Stimulated activated CD4-positive, alpha-beta T cell treated with anti-CD3 and anti-CD28 coated beads, Interleukin-4, amount 100 ng/mL, for 1 hour (primary cell): ENCODE results near the gene IGSF11.
"Not testable (repeated sequence)": the region's sequence is repeated elsewhere in the genome, so short reads cannot be mapped to it uniquely, and the experiment has no call there.

Source experiments
- DNase-seq: peaks from one replicate; pipeline ENCODE4 v3.0.0-alpha.2; 2020

The IGSF11 gene, protein sequence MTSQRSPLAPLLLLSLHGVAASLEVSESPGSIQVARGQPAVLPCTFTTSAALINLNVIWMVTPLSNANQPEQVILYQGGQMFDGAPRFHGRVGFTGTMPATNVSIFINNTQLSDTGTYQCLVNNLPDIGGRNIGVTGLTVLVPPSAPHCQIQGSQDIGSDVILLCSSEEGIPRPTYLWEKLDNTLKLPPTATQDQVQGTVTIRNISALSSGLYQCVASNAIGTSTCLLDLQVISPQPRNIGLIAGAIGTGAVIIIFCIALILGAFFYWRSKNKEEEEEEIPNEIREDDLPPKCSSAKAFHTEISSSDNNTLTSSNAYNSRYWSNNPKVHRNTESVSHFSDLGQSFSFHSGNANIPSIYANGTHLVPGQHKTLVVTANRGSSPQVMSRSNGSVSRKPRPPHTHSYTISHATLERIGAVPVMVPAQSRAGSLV

DNA sequence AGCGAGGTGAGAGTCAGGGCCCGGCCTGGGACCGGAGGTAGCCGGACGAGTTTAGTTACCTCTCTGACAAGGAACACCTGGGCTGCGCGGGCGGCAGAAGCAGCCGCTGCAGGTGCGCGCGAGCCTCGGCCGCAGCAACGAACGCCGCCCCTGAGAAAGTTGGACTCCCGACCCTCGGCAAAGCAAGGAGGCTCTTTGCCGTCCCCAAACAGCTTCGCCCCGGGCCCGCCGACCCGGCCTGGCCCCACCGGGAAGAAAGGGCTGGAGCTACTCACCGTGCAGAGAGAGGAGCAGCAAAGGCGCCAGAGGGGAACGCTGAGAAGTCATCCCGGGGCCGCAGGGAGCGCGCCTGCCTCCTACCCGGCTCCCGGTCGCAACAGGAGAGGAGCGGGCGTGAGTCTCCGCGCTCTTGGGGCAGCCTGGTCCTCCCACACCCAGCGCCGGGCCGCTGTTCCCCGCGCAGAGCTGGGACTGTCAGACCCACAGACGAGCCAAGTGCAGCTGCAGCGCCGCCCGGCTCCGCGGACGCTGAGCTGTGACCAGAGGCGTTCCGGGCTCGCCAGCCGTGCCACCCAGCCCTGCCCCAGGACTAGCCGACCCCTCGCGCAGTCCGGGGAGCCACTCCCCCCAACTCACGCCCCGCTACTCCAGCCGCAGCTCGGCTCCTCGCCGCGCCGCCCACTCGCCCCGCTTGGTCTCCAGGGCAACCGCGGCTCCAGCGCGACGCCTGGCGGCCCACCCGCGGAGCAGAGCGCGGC is at the start of gene IGSF11:
Gene IGSF11, minus strand, starts transcription at position 591 of the 758 bp plus-strand sequence. Its CDS starts 264 bp downstream, at position 327.
- DNase-seq = peak; percentile 79

GRCh38 chr3:119080364-119080763 is 45.7 kb upstream of the IGSF11 start:
- DNase-seq = no peak

GRCh38 chr3:119073258-119074001 is 38.8 kb upstream of the IGSF11 start:
- DNase-seq = no peak

GRCh38 chr3:119072451-119072850 is 37.8 kb upstream of the IGSF11 start:
- not testable (repeated sequence) for DNase-seq

DNA sequence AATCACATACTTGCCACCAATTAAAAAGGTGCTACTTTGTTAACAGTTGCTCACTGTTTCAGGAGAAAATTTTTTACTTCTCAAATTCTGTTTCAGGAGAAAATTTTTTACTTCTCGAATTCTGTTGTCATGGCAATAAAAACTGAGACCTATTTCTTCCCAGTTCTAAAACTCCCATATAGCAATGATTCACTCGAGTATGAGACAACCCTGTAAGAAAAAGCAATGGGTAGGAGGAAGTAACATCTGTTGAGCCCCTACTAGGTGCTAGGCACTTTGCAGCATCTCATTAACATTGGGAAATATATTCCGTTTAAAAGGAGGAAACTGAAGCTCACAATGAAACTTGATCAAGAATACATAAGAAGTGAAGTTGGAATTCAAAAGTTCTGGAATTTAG is 35.1 kb upstream of the IGSF11 start:
- DNase-seq = no peak

DNA sequence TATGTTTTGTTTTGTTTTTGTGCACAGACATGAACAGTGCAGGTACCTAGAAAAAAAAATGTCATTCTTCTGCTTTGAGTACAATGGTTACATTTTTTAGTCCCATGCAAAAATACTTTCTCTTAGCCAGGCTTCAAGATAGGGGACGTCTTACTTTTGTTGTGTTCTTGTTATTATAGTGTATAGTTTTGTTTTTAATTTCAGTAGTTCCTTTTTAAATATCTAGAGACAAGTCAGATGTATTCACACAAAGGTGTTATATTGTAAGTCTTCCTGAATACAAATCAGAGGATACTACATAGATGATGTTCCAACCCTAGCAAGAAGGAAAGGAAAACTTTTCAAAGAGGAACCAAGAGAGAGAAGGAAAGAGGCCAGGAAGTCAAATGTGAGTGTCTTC is 28.8 kb upstream of the IGSF11 start:
- DNase-seq = no peak

GRCh38 chr3:119062892-119063291 is 28.2 kb upstream of the IGSF11 start:
- no peak for DNase-seq

DNA sequence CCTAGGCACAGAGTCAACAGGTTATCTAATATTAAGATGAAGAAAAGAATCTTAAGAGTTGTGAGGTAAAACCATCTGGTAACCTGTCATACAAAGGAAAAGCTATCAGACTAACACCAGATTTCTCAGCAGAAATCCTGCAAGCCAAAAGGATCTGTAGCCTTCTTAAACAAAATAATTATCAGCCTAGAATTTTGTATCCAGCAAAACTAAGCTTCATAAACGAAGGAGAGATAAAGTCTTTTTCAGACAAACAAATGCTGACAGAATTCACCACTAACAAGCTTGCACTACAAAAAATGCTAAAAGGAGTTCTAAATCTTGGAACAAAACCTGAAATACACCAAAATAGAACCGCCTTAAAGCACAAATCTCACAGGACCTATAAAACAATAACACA is 9.9 kb upstream of the IGSF11 start:
- no peak for DNase-seq

- no peak for DNase-seq
Observed at GRCh38 chr3:119042162-119042561, 7.5 kb upstream of the IGSF11 start.

GRCh38 chr3:119035014-119035346 is 334 bp upstream of the IGSF11 start:
- no peak for DNase-seq

GRCh38 chr3:119033393-119034255 is 1.0 kb downstream of the IGSF11 start:
- DNase-seq = no peak

GRCh38 chr3:119025171-119025795 is 9.4 kb downstream of the IGSF11 start:
- no peak for DNase-seq

GRCh38 chr3:119019767-119020518 is 14.7 kb downstream of the IGSF11 start:
- DNase-seq = no peak

DNA sequence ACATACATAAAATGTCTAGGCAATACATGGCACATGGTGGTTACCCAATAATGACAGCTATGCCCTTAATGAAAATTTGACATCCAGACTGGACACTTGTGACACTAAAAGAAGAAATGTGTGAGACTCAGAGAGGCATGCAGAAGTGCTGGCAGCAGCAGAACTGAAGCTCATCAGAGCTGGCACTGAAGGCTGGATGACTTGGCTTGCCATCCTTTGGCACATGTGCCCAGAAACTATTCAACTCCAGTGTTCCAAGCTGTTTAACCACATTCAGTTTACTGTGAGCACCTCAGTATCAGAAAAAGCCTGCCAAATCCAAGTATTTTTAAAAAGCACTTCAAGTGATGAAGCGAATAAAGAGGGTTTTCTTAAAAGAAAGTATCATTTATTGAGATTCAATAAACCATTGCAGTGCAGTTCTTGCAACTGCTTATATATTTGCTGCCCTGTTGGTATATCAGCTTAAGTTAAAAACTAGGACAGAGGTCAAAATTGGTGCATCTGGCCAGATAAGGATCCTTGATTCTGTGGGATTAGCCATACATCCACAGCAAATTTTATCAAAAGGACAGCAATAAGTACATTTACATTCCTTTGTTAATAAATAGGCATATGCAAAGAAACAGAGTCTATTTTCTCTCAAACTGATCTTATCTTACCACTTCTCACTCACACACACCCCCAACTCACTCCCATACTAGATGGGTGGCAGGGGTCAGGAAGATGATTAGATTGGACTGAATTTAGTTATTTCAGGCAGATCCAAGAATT is 15.8 kb downstream of the IGSF11 start:
- DNase-seq = no peak

DNA sequence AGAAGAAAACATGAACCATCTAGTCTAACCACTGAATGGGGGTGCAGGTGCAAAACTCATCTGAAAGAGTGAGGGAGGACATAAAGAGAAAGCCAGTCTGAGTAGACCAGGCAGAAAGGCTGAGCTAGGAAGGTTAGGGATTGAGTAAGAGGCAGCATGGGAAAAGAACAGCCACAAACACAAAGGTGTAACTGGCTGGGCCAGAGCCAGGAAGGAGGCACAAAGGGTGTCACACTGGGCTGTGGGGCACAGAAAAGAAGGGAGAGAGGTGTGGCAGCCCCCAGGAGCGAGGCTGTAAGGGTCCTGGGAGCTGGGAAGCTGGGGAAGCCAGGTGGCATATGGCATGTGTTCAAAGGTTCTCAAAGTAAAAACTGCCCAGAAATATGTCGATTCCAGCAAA is 18.7 kb downstream of the IGSF11 start:
- no peak for DNase-seq

GRCh38 chr3:119013951-119014350 is 20.7 kb downstream of the IGSF11 start:
- DNase-seq = no peak

- DNase-seq = no peak
Observed at GRCh38 chr3:119011528-119011927, 23.1 kb downstream of the IGSF11 start.

GRCh38 chr3:118997190-118997589 is 37.5 kb downstream of the IGSF11 start:
- no peak for DNase-seq

GRCh38 chr3:118991775-118992174 is 42.9 kb downstream of the IGSF11 start:
- DNase-seq = no peak

DNA sequence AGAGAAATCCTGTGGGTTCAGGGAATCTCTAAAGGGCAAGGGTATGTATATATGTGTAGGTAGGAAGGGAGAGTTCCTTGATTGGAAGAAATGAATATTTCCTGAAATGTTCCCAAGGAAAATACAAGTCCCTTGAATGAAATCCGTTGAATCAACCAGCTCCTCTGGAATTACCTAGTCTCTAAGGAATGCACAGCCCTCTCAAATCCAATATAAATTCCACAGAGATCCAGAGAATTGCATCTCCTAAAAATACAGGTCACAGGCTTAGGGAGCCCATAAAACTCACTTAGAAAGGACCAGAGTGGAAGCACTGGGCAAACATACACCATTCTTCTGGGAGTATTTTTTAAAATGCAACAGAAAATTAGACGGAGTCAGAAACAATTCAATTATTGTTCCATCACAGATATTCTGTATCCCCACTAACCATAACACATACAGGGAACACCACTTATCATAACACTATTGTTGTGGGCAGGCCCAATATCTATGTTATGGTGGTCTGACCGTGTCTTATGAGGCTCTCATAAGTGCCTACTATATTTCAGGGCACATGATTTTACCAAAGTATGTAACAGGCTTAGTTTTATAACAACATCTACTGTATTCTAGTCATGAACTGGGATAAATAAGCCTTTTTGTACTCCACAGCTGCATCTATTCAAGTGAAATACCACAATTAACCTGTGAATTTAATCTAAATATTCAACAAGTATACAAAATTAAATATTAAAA is 43.7 kb downstream of the IGSF11 start:
- no peak for DNase-seq
